NCI-H1436 treated with DMSO at 0.1 percent for 48 hours (cell line): ENCODE data around the gene GCH1.

ENCODE experiments used
- DNase-seq: peaks from one replicate; lab custom pipeline; 2025; lab: John Stamatoyannopoulos, UW

The GCH1 gene

GRCh38 chr14:54866588-54866987, 36.0 kb downstream of the GCH1 start:
- no peak for DNase-seq

GRCh38 chr14:54864526-54864925, 38.1 kb downstream of the GCH1 start:
- no peak for DNase-seq

GRCh38 chr14:54857830-54858269, 44.8 kb downstream of the GCH1 start:
- no peak for DNase-seq

GRCh38 chr14:54856152-54856551, 46.5 kb downstream of the GCH1 start:
- no peak for DNase-seq

- DNase-seq, result no peak
Observed at GRCh38 chr14:54854181-54854580, 48.4 kb downstream of the GCH1 start.

GRCh38 chr14:54853339-54853738, 49.3 kb downstream of the GCH1 start:
- no peak for DNase-seq

GRCh38 chr14:54852215-54852614, 50.4 kb downstream of the GCH1 start:
- no peak for DNase-seq

- DNase-seq, result no peak
Observed at GRCh38 chr14:54848910-54849309, 53.7 kb downstream of the GCH1 start.

GRCh38 chr14:54845641-54846040, 57.0 kb downstream of the GCH1 start:
- DNase-seq, result no peak

GRCh38 chr14:54844479-54844878, 58.1 kb downstream of the GCH1 start:
- DNase-seq, result no peak

- no peak for DNase-seq
Observed at GRCh38 chr14:54840798-54841197, 61.8 kb downstream of the GCH1 start.

- DNase-seq, result no peak
Observed at GRCh38 chr14:54840336-54840735, 62.3 kb downstream of the GCH1 start.

- no peak for DNase-seq
Observed at GRCh38 chr14:54839701-54840119, 62.9 kb downstream of the GCH1 start.

GRCh38 chr14:54838931-54839512, 63.6 kb downstream of the GCH1 start:
- DNase-seq, result no peak

GRCh38 chr14:54837508-54838149, 65.0 kb downstream of the GCH1 start:
- DNase-seq, result no peak

- no peak for DNase-seq
Observed at GRCh38 chr14:54836231-54836630, 66.4 kb downstream of the GCH1 start.

- no peak for DNase-seq
Observed at GRCh38 chr14:54834727-54835126, 67.9 kb downstream of the GCH1 start.

- no peak for DNase-seq
Observed at GRCh38 chr14:54834081-54834480, 68.5 kb downstream of the GCH1 start.

GRCh38 chr14:54830650-54831049, 72.0 kb downstream of the GCH1 start:
- no peak for DNase-seq

GRCh38 chr14:54829486-54830224, 73.0 kb downstream of the GCH1 start:
- DNase-seq, result no peak

GRCh38 chr14:54828037-54828436, 74.6 kb downstream of the GCH1 start:
- no peak for DNase-seq

- DNase-seq, result no peak
Observed at GRCh38 chr14:54823757-54824549, 78.7 kb downstream of the GCH1 start.

GRCh38 chr14:54822685-54823084, 79.9 kb downstream of the GCH1 start:
- DNase-seq, result no peak
